SK-N-SH treated with all-trans-retinoic acid at 6 μM for 48 hours (cell line): ENCODE measurements around the gene LHB.
A peak's percentile ranks its signal among the peaks of the same experiment; 100 is the strongest.

Source experiments
- ATAC-seq: fragments of 200-7000 bp; cut with Tn5 transposase; 3 replicates; pipeline ENCODE4 v1.9.1; 2020; ENCODE audit warnings: mild to moderate bottlenecking, moderate library complexity
- BACH2 ChIP-seq: fragments of 250-450 bp; sonication (Bioruptor Pico); IDR thresholded peaks from 2 replicates; pipeline ENCODE4 v1.9.0; 2021; ENCODE audit warnings: mild to moderate bottlenecking, borderline replicate concordance
- CREB5 ChIP-seq: fragments of 250-450 bp; sonication (Bioruptor Pico); IDR thresholded peaks from 2 replicates; pipeline ENCODE4 v1.5.1; 2020; ENCODE audit warnings: low read depth, mild to moderate bottlenecking, moderate library complexity
- CSDC2 ChIP-seq: fragments of 250-450 bp; sonication (Bioruptor Pico); IDR thresholded peaks from 2 replicates; pipeline ENCODE4 v1.5.0; 2020; ENCODE audit warnings: mild to moderate bottlenecking, moderate library complexity
- CSRNP3 ChIP-seq: fragments of 250-450 bp; sonication (Bioruptor Pico); IDR thresholded peaks from 2 replicates; pipeline ENCODE4 v1.5.1; 2021; ENCODE audit warnings: mild to moderate bottlenecking, moderate library complexity
- ESRRG ChIP-seq: fragments of 250-450 bp; sonication (Bioruptor Pico); IDR thresholded peaks from 2 replicates; pipeline ENCODE4 v1.6.1; 2021; ENCODE audit warnings: mild to moderate bottlenecking
- GLIS3 ChIP-seq: fragments of 250-450 bp; sonication (Bioruptor Pico); IDR thresholded peaks from 2 replicates; pipeline ENCODE4 v1.5.0; 2020; ENCODE audit warnings: mild to moderate bottlenecking, moderate library complexity
- ISL1 ChIP-seq: fragments of 250-450 bp; sonication (Bioruptor Pico); IDR thresholded peaks from 2 replicates; pipeline ENCODE4 v2.1.2; 2022; ENCODE audit warnings: mild to moderate bottlenecking, moderate library complexity
- OSR1 ChIP-seq: fragments of 250-450 bp; sonication (Bioruptor Pico); IDR thresholded peaks from 2 replicates; pipeline ENCODE4 v1.8.0; 2022; ENCODE audit warnings: moderate library complexity, mild to moderate bottlenecking, inconsistent platforms
- PATZ1 ChIP-seq: fragments of 250-450 bp; sonication (Bioruptor Pico); IDR thresholded peaks from 2 replicates; pipeline ENCODE4 v1.8.0; 2020; ENCODE audit warnings: mild to moderate bottlenecking, moderate library complexity, borderline replicate concordance
- RARB ChIP-seq: fragments of 250-450 bp; sonication (Bioruptor Pico); IDR thresholded peaks from 2 replicates; pipeline ENCODE4 v1.8.0; 2021; ENCODE audit warnings: mild to moderate bottlenecking, moderate library complexity
- SNAI2 ChIP-seq: fragments of 250-450 bp; sonication (Bioruptor Pico); IDR thresholded peaks from 2 replicates; pipeline ENCODE4 v1.5.0; 2020; ENCODE audit warnings: mild to moderate bottlenecking, moderate library complexity
- TCF4 ChIP-seq: fragments of 250-450 bp; sonication (Bioruptor Pico); IDR thresholded peaks from 2 replicates; pipeline ENCODE4 v1.8.0; 2021; ENCODE audit warnings: mild to moderate bottlenecking, moderate library complexity, borderline replicate concordance
- TOX ChIP-seq: fragments of 250-450 bp; sonication (Bioruptor Pico); IDR thresholded peaks from 2 replicates; pipeline ENCODE4 v1.8.0; 2021; ENCODE audit warnings: mild to moderate bottlenecking, moderate library complexity, borderline replicate concordance
- ZC3H10 ChIP-seq: fragments of 250-450 bp; sonication (Bioruptor Pico); IDR thresholded peaks from 2 replicates; pipeline ENCODE4 v1.5.1; 2021; ENCODE audit warnings: mild to moderate bottlenecking, moderate library complexity
- ZFP30 ChIP-seq: fragments of 450-650 bp; formaldehyde crosslinking; IDR thresholded peaks from 2 replicates; pipeline ENCODE4 v1.5.0; 2022; ENCODE audit warnings: mild to moderate bottlenecking, moderate library complexity
- ZNF565 ChIP-seq: fragments of 450-650 bp; formaldehyde crosslinking; conservative IDR thresholded peaks from 2 replicates; pipeline ENCODE4 v1.5.0; 2020; ENCODE audit warnings: low read depth, mild to moderate bottlenecking, moderate library complexity
- ZNF8 ChIP-seq: fragments of 450-650 bp; formaldehyde crosslinking; IDR thresholded peaks from 2 replicates; pipeline ENCODE4 v1.5.0; 2020; ENCODE audit warnings: mild to moderate bottlenecking, moderate library complexity

Gene LHB

GRCh38 chr19:48993175-48994034 is 23.5 kb downstream of the LHB start, which contains the start of the genes GYS1 and RUVBL2:
TSS of gene GYS1 (minus strand) at chr19:48993309. CDS start at chr19:48993112, 197 bp downstream.
TSS of gene RUVBL2 (plus strand) at chr19:48993887. CDS start at chr19:48993912, 25 bp downstream.
- TF ChIP-seq ZFP30 (CRISPR knock-in tag): no peak
- no peak for TF ChIP-seq CSRNP3 (CRISPR knock-in tag)
- no peak for TF ChIP-seq OSR1 (CRISPR knock-in tag)
- no peak for TF ChIP-seq BACH2
- no peak for TF ChIP-seq ZC3H10 (CRISPR knock-in tag)
- peak; percentile 92 for ATAC-seq

GRCh38 chr19:48992581-48993174 is 24.2 kb downstream of the LHB start:
- peak; percentile 3 for ATAC-seq

GRCh38 chr19:48991873-48992580 is 24.9 kb downstream of the LHB start:
- TF ChIP-seq BACH2: no peak
- TF ChIP-seq ZFP30 (CRISPR knock-in tag): no peak
- no peak for TF ChIP-seq CSDC2 (CRISPR knock-in tag)
- TF ChIP-seq TCF4 (CRISPR knock-in tag): no peak
- TF ChIP-seq RARB (CRISPR knock-in tag): no peak
- TF ChIP-seq CSRNP3 (CRISPR knock-in tag): no peak
- TF ChIP-seq PATZ1: no peak
- TF ChIP-seq, all 23 proteins: peak for 0
- peak; percentile 82 for ATAC-seq

More at GRCh38 chr19:48992581-48993174, 24.2 kb downstream of the LHB start:
- no peak for TF ChIP-seq ZFP30 (CRISPR knock-in tag)
- TF ChIP-seq TOX (CRISPR knock-in tag): no peak
- no peak for TF ChIP-seq PATZ1
- no peak for TF ChIP-seq TCF4 (CRISPR knock-in tag)
- TF ChIP-seq GLIS3 (CRISPR knock-in tag): no peak
- TF ChIP-seq RARB (CRISPR knock-in tag): no peak
- no peak for TF ChIP-seq ISL1 (CRISPR knock-in tag)

GRCh38 chr19:48991011-48991609 is 25.8 kb downstream of the LHB start:
- TF ChIP-seq TOX (CRISPR knock-in tag): no peak
- TF ChIP-seq ESRRG (CRISPR knock-in tag): no peak
- TF ChIP-seq SNAI2 (CRISPR knock-in tag): no peak
- TF ChIP-seq RARB (CRISPR knock-in tag): no peak
- TF ChIP-seq ZNF8 (CRISPR knock-in tag): no peak
- TF ChIP-seq ZNF565: no peak
- TF ChIP-seq CREB5 (CRISPR knock-in tag): no peak
- TF ChIP-seq TCF4 (CRISPR knock-in tag): no peak
- no peak for ATAC-seq
